SU-DHL-6 (cell line): ENCODE measurements around the gene KDM2B.

Source experiments
- CTCF ChIP-seq: fragments of 200-600 bp; sonication (generic); IDR thresholded peaks from one replicate; pipeline ENCODE4 v1.5.1; 2017; ENCODE audit warnings: antibody characterized with exemption, mild to moderate bottlenecking, low read length, moderate library complexity; ENCODE audit not compliant: insufficient read depth, poor library complexity, severe bottlenecking
- EZH2phosphoT487 ChIP-seq: fragments of 200-600 bp; sonication (generic), shearing (Covaris generic); conservative IDR thresholded peaks from 2 replicates; pipeline ENCODE4 v1.6.1; 2018; ENCODE audit warnings: mild to moderate bottlenecking, antibody characterized with exemption, low read length, moderate library complexity, mixed read lengths

DNA sequence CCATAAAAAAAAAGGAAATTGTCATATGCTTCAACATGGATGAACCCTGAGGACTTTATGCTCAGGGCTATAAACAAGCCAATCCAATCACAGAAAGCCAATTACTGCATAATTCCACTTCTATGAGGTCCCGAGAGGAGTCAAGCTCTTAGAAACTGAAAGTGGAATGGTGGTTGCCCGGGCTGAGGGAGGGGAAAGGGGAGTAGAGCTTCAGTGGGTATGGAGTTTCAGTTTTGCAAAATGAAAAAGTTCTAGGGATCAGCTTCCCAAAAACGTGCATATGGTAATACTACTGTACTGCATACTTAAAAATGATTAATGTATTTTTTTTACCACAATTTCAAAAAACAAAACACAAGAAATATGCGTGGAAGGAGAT is 128.9 kb downstream of the KDM2B start:
- TF ChIP-seq CTCF = no peak
- no peak for TF ChIP-seq EZH2phosphoT487
